Endothelial cell (in vitro differentiated cells): ENCODE data around the gene SH3RF1. TPM values are rescaled to one million over a fixed set of nuclear protein-coding genes. Genes with fewer than 3 reads are reported as not detected.
A peak's percentile ranks its signal among the peaks of the same experiment; 100 is the strongest.

Experiments used
- DNase-seq: peaks from one replicate; pipeline ENCODE4 v3.0.0; 2021; ENCODE audit warnings: low spot score
- H3K27ac Mint-ChIP-seq: one replicate; pipeline ENCODE4 v1.8.0; 2021; ENCODE audit warnings: mixed read lengths, inconsistent platforms; ENCODE audit not compliant: unreplicated experiment
- H3K27me3 Mint-ChIP-seq: one replicate; pipeline ENCODE4 v1.8.0; 2021; ENCODE audit warnings: mild to moderate bottlenecking, moderate library complexity, mixed read lengths, inconsistent platforms; ENCODE audit not compliant: unreplicated experiment
- H3K36me3 Mint-ChIP-seq: one replicate; pipeline ENCODE4 v1.8.0; 2021; ENCODE audit warnings: mild to moderate bottlenecking, low read depth, mixed read lengths, inconsistent platforms; ENCODE audit not compliant: unreplicated experiment
- H3K4me1 Mint-ChIP-seq: one replicate; pipeline ENCODE4 v1.8.0; 2021; ENCODE audit warnings: mild to moderate bottlenecking, mixed read lengths, inconsistent platforms; ENCODE audit not compliant: unreplicated experiment
- H3K4me3 Mint-ChIP-seq: one replicate; pipeline ENCODE4 v1.8.0; 2021; ENCODE audit warnings: mild to moderate bottlenecking, mixed read lengths, inconsistent platforms; ENCODE audit not compliant: unreplicated experiment
- H3K9me3 Mint-ChIP-seq: one replicate; pipeline ENCODE4 v1.8.0; 2021; ENCODE audit warnings: mixed read lengths, inconsistent platforms; ENCODE audit not compliant: unreplicated experiment
- total RNA-seq: library from RNA; stranded (reverse); fragmentation: NEBNext Ultra II Directional; extraction: Animal tissue kit (Norgen Biotek cat#: 25700); gene quantifications from one replicate; pipeline ENCODE4 v1.2.1, GENCODE V29; 2021; ENCODE audit not compliant: unreplicated experiment
- TF ChIP-seq, protein P1 (sequence below): fragments of 200-600 bp; sonication (generic); IDR thresholded peaks from one replicate; pipeline ENCODE4 v1.5.0; 2021; ENCODE audit warnings: antibody characterized with exemption; ENCODE audit not compliant: unreplicated experiment

Gene SH3RF1
- total RNA-seq, 1 donor from 2014 or later, result 23.5 TPM

DNA sequence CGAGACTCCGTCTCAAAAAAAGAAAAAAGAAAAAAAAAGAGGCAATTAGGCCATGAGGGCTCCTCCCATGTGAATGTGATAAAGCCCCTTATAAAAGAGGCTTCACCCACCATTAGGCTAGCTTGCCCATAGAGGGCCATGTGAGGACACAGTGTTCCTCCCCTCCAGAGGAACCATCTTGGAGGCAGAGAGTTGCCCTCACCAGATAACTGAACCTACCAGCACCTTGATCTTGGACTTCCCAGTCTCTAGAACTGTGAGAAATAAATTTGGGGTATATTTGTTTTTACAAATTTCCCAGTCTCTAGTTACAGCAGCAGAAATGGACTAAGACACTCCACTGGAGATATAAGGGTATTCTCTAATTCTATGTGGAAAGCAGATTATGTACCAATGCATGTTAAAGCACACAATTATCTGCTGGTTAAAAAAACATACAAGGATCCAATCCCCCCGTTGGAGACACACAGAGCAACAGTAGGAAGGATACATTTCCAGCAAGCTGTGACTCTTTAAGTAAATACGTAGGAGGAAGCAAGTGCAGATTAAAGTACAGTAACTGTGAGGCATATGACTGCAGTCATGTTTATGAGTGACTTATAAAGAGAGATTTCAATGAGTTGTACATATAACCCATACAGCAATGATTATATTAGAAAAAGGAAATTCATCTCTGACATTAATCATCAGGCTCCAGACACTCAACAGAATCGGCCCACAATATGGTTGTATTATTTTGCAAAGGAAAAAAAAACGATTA lies 21.4 kb downstream of the SH3RF1 start:
- no peak for DNase-seq
- Mint-ChIP-seq H3K9me3 (no peaks in the 10 kb centered on the region), H3K4me3 (no peak overlapping the region), H3K4me1 (peaks cover 47% of the 10 kb centered on the region), H3K36me3 (peaks cover 12% of the 10 kb centered on the region), H3K27ac (no peak overlapping the region), H3K27me3 (no peaks in the 10 kb centered on the region)
- TF ChIP-seq, protein P1, sequence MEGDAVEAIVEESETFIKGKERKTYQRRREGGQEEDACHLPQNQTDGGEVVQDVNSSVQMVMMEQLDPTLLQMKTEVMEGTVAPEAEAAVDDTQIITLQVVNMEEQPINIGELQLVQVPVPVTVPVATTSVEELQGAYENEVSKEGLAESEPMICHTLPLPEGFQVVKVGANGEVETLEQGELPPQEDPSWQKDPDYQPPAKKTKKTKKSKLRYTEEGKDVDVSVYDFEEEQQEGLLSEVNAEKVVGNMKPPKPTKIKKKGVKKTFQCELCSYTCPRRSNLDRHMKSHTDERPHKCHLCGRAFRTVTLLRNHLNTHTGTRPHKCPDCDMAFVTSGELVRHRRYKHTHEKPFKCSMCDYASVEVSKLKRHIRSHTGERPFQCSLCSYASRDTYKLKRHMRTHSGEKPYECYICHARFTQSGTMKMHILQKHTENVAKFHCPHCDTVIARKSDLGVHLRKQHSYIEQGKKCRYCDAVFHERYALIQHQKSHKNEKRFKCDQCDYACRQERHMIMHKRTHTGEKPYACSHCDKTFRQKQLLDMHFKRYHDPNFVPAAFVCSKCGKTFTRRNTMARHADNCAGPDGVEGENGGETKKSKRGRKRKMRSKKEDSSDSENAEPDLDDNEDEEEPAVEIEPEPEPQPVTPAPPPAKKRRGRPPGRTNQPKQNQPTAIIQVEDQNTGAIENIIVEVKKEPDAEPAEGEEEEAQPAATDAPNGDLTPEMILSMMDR, result no peak

DNA sequence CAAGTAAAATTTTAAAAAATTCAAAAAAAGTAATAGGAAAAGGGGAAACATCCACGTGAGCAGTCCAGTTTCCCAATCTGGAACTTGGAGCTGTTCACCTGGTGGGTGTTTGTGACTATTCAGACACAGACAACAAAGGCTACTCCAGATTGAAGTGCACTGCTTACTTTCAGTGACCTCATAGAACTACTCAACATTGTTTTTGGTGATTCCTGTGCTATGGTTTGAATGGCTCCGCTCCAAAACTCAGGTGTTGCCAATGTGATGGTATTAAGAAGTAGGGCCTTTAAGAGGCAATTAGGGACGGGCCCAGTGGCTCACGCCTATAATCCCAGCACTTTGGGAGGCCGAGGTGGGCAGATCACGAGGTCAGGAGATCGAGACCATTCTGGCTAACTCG lies 22.1 kb downstream of the SH3RF1 start:
- H3K4me3 Mint-ChIP-seq, result no peak overlapping the region
- peaks cover 53% of the 10 kb centered on the region for H3K4me1 Mint-ChIP-seq
- TF ChIP-seq, protein P1, result no peak
- H3K27me3 Mint-ChIP-seq, result no peaks in the 10 kb centered on the region
- no peak overlapping the region for H3K27ac Mint-ChIP-seq
- no peaks in the 10 kb centered on the region for H3K9me3 Mint-ChIP-seq
- H3K36me3 Mint-ChIP-seq, result peaks cover 12% of the 10 kb centered on the region
- DNase-seq, result no peak

DNA sequence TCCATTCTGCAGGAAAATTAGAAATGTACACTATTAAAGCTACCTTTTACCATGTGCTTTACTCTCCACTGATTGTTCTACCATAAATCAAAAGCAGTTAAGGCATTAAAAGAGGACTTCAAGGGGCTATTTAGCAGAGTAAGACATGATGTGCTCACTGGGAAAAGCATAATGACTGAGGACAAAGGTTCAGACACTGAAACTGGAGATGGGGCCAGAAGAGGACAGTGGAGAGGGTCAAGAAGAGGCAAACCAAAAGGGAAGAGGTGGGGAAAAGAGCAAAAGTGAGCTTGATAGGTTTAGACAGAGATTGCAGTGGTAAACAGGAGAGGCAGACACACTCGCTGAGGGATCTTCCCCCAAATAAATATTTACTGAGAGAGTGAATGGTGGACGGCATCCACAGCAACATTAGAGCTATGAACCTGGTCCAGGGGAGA lies 23.8 kb downstream of the SH3RF1 start:
- Mint-ChIP-seq H3K4me3 (peak overlapping the region; percentile 18), H3K9me3 (no peaks in the 10 kb centered on the region), H3K27me3 (no peaks in the 10 kb centered on the region), H3K36me3 (peaks cover 16% of the 10 kb centered on the region), H3K27ac (no peak overlapping the region), H3K4me1 (peaks cover 45% of the 10 kb centered on the region)
- no peak for DNase-seq
- TF ChIP-seq, protein P1, result no peak

DNA sequence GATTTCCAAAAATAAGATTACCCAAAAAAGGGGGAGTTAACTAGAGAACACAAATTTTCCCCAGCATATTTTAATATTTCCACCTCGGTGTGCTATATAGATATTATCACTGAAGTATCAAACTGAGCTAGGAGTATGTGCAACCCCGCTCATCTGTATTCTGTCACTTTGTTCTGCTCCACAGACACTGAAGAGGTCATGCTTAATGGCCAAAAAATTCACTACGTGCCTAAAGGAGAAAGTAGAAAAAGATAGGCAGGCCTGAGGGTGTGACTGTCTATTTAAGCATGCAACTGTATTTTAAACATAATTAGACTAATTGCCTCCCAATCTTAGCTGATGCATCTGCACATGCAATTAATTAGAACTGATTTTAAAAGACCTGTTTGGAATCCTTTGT lies 24.5 kb downstream of the SH3RF1 start:
- H3K27me3 Mint-ChIP-seq, result no peaks in the 10 kb centered on the region
- H3K4me1 Mint-ChIP-seq, result peaks cover 38% of the 10 kb centered on the region
- no peak overlapping the region for H3K4me3 Mint-ChIP-seq
- TF ChIP-seq, protein P1, result no peak
- H3K27ac Mint-ChIP-seq, result no peak overlapping the region
- no peaks in the 10 kb centered on the region for H3K9me3 Mint-ChIP-seq
- H3K36me3 Mint-ChIP-seq, result peaks cover 16% of the 10 kb centered on the region
- no peak for DNase-seq

DNA sequence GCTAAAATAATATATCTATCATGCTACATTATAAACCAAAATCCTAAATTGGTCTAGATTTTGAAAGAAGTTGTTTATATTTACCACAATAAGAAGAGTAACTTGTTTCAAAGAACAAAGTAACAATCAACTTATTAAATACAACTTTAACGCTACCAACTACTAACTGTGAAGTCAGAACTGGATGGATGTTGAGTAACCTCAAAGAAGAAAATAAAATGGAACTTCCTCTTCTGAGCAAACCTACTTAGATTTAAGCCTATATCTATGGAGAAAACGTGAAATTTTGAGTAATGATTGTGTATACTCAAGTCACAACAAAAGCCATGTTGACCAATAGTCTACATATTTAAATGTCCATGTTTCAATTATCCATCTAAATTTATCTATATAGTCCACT lies 25.7 kb downstream of the SH3RF1 start:
- TF ChIP-seq, protein P1, result no peak
- Mint-ChIP-seq H3K27ac (no peak overlapping the region), H3K4me1 (peaks cover 31% of the 10 kb centered on the region), H3K27me3 (no peaks in the 10 kb centered on the region), H3K36me3 (peaks cover 16% of the 10 kb centered on the region), H3K4me3 (no peak overlapping the region), H3K9me3 (no peaks in the 10 kb centered on the region)
- DNase-seq, result no peak
